Astrocyte (in vitro differentiated cells and primary cell): Measurements from ENCODE around the gene CPAMD8.

Experiments
- CTCF ChIP-seq: IDR thresholded peaks from 2 replicates; pipeline ENCODE4 v1.5.1; 2011; ENCODE audit warnings: low read depth, mild to moderate bottlenecking, inconsistent platforms, low read length, moderate library complexity; ENCODE audit not compliant: insufficient read depth
- EZH2 ChIP-seq: IDR thresholded peaks from 2 replicates; pipeline ENCODE4 v1.6.1; 2012; ENCODE audit warnings: mild to moderate bottlenecking, low read length, inconsistent platforms; ENCODE audit not compliant: insufficient read depth

DNA sequence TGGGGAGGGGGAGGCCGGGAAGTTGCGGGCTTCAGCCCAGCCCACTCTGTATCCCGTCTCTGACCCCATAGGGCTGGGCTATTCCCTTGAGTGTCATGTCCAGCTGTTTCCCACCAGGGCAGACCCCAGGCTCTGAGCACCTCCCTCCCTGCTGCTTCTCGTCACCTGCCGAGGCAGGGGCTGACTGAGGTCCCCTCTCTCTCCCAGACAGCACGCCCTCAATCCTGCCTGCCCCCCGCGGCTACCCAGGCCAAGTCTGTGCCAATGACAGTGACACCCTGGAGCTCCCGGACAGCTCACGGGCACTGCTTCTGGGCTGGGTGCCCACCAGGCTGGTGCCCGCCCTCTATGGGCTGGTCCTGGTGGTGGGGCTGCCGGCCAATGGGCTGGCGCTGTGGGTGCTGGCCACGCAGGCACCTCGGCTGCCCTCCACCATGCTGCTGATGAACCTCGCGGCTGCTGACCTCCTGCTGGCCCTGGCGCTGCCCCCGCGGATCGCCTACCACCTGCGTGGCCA lies 137.2 kb downstream of the CPAMD8 start:
- TF ChIP-seq CTCF, result no peak
- no peak for TF ChIP-seq EZH2
